BJ (cell line): ENCODE data around the gene S100A5. TPM values are rescaled to one million over a fixed set of nuclear protein-coding genes. Genes with fewer than 3 reads are reported as not detected.
A peak's percentile ranks its signal among the peaks of the same experiment; 100 is the strongest.

Experiments
- CTCF ChIA-PET: fragments of 350-600 bp; formaldehyde crosslinking; extraction: SDS; loops from one replicate; lab custom pipeline; 2021; ENCODE audit warnings: antibody characterized with exemption, inconsistent platforms; lab: Yijun Ruan, JAX
- POLR2A ChIA-PET: fragments of 300-600 bp; sonication (Branson Sonifier 250); formaldehyde crosslinking; extraction: SDS; loops from one replicate; lab custom pipeline; 2021; ENCODE audit warnings: antibody characterized with exemption; lab: Charles Lee
- DNase-seq: peaks from one replicate; pipeline ENCODE4 v3.0.0-alpha.2; 2011; ENCODE audit warnings: low read depth
- H3K27me3 ChIP-seq: 2 replicates; pipeline ENCODE4 v1.6.0; 2011; ENCODE audit warnings: low read length; ENCODE audit not compliant: control insufficient read depth, insufficient read depth
- H3K36me3 ChIP-seq: 2 replicates; pipeline ENCODE4 v1.5.1; 2011; ENCODE audit warnings: low read length; ENCODE audit not compliant: control insufficient read depth, insufficient read depth
- H3K4me3 ChIP-seq: 2 replicates; pipeline ENCODE4 v1.5.1; 2011; ENCODE audit warnings: low read depth, mild to moderate bottlenecking, control low read depth, low read length
- polyA plus RNA-seq: library from polyadenylated mRNA; depleted of rRNA; stranded (reverse); fragments of >200 nt; gene quantifications from 2 replicates; pipeline ENCODE4 v1.2.3, GENCODE V29; 2011
- TF ChIP-seq, protein P1 (sequence below): IDR thresholded peaks from 2 replicates; pipeline ENCODE4 v1.5.1; 2011; ENCODE audit warnings: low read depth, mild to moderate bottlenecking, control low read depth, inconsistent platforms, low read length, moderate library complexity; ENCODE audit not compliant: insufficient read depth

The S100A5 gene
- polyA plus RNA-seq, 1 experiment: 0.28 TPM

GRCh38 chr1:153567621-153568366 is 27.1 kb upstream of the S100A5 start:
- DNase-seq: no peak
- Histone ChIP-seq H3K27me3 (no peaks in the 10 kb centered on the region), H3K36me3 (no peaks in the 10 kb centered on the region), H3K4me3 (no peak overlapping the region)
- TF ChIP-seq, protein P1, sequence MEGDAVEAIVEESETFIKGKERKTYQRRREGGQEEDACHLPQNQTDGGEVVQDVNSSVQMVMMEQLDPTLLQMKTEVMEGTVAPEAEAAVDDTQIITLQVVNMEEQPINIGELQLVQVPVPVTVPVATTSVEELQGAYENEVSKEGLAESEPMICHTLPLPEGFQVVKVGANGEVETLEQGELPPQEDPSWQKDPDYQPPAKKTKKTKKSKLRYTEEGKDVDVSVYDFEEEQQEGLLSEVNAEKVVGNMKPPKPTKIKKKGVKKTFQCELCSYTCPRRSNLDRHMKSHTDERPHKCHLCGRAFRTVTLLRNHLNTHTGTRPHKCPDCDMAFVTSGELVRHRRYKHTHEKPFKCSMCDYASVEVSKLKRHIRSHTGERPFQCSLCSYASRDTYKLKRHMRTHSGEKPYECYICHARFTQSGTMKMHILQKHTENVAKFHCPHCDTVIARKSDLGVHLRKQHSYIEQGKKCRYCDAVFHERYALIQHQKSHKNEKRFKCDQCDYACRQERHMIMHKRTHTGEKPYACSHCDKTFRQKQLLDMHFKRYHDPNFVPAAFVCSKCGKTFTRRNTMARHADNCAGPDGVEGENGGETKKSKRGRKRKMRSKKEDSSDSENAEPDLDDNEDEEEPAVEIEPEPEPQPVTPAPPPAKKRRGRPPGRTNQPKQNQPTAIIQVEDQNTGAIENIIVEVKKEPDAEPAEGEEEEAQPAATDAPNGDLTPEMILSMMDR: no peak
- ChIA-PET POLR2A (interaction anchor here (0.6 to 1.3 kb wide), 3 partner anchors 35 to 59 kb away, joined by 3 to 9 read pairs (median 3); partner anchors contain the start of gene S100A13), CTCF (interaction anchor here (0.6 to 6.5 kb wide), 25 partner anchors 10 to 422 kb away, joined by 3 to 223 read pairs (median 4); partner anchors contain the start of genes S100A13, S100A14, S100A16 and S100A3)

DNA sequence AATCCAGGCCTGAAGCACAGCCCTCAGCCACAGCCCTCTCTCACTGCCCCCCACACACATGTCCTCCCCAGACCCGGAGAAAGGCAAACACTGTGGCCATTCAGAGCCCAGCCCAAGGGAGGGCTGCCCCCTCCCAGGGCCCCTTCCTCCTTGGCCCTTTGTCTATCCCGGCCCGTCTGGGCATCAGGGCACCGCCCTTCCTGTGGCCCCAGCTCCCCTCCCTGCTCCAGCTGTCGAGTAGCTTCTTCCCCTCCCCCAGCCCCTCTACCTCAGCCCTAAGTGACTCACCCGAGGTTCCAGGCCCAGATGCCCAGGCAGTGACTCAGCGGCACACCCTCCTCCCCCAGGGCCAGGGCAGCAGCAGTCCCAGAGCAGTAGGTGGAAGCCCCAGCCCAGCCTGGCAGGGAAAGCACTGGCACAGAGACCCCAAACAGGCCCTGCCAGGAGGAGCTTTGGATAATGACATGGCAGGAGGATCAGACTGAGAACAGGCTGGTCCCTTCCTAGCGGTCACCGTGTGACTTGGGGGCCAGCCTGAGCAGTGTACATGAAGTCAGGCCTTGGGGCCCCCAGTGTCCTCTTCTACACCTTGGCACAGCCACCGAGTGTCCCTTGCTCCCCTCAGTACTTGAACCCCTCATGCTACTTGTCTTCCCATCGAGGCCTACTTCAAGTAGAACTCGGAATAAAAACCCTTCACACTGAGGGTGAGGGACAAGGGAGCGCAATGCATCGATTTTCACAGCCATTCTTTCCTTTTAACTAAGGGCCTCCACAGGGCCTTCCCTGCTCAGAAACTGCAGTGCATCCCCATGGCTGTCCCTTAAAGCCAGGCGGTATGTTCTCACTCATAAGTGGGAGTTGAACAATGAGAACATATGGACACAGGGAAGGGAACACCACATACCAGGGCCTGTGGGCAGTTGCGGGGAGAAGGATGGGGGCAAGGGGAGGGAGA is 26.0 kb upstream of the S100A5 start:
- TF ChIP-seq, protein P1: no peak
- peak; percentile 89 for DNase-seq
- H3K36me3 ChIP-seq: no peaks in the 10 kb centered on the region
- POLR2A ChIA-PET: interaction anchor here (0.5 to 1.5 kb wide), 7 partner anchors 10 to 60 kb away, joined by 3 to 16 read pairs (median 5); partner anchors contain the start of genes S100A4 and S100A6
- no peaks in the 10 kb centered on the region for H3K27me3 ChIP-seq
- H3K4me3 ChIP-seq: no peak overlapping the region
- CTCF ChIA-PET: interaction anchor here (0.7 to 5.6 kb wide), 12 partner anchors 10 to 188 kb away, joined by 3 to 65 read pairs (median 6); partner anchors contain the start of genes S100A13, S100A5 and S100A6

GRCh38 chr1:153565529-153566374 is 25.0 kb upstream of the S100A5 start, which contains the start of gene S100A2:
TSS of gene S100A2 (minus strand) at chr1:153565844. CDS start at chr1:153563877, 1,967 bp downstream.
- no peaks in the 10 kb centered on the region for H3K36me3 ChIP-seq
- H3K4me3 ChIP-seq: no peak within 1 kb of the TSS
- POLR2A ChIA-PET: interaction anchor here (0.5 to 1.5 kb wide), 7 partner anchors 9 to 61 kb away, joined by 3 to 16 read pairs (median 5); partner anchors contain the start of genes S100A4 and S100A6
- CTCF ChIA-PET: interaction anchor here (0.7 to 5.6 kb wide), 13 partner anchors 9 to 189 kb away, joined by 3 to 65 read pairs (median 6); partner anchors contain the start of genes S100A13, S100A5 and S100A6
- no peaks in the 10 kb centered on the region for H3K27me3 ChIP-seq
- DNase-seq: no peak
- TF ChIP-seq, protein P1: no peak

- TF ChIP-seq, protein P1: no peak
- H3K4me3 ChIP-seq: no peak overlapping the region
- ChIA-PET CTCF (interaction anchor here (0.8 to 5.6 kb wide), 5 partner anchors 10 to 69 kb away, joined by 3 to 65 read pairs (median 9); partner anchors contain the start of gene S100A6), POLR2A (interaction anchor here (0.6 to 1.3 kb wide), 2 partner anchors 30 to 31 kb away, joined by 3 to 4 read pairs; no protein-coding TSS in a partner anchor)
- H3K36me3 ChIP-seq: no peaks in the 10 kb centered on the region
- no peak for DNase-seq
- no peaks in the 10 kb centered on the region for H3K27me3 ChIP-seq
Measured at GRCh38 chr1:153563991-153564390, 23.3 kb upstream of the S100A5 start.
